ENCODE data around the gene EMX1.

EMX1 gene

GRCh38 chr2:72932045-72932740, 14.9 kb downstream of the EMX1 start:
- TF ChIP-seq FOXP2 (optimal IDR thresholded peaks at IDR 0.05; ENCODE audit: control extremely low read depth, extremely low read length, insufficient read depth) (no peak), EZH2 (IDR thresholded peaks at IDR 0.05) (no peak), POLR2AphosphoS5 (IDR thresholded peaks at IDR 0.05; ENCODE audit: borderline replicate concordance, low read depth, low read length) (no peak)
- Histone ChIP-seq H3K36me3 (ENCODE audit: insufficient read depth, low read length) (no peaks in the 10 kb centered on the region), H3K9ac (ENCODE audit: insufficient read length) (no peak overlapping the region), H3K4me3 (no peak overlapping the region), H3K9me3 (ENCODE audit: low read depth, low read length) (no peaks in the 10 kb centered on the region), H3K27ac (no peak overlapping the region)
- no peak for DNase-seq (ENCODE audit: low read depth, low spot score)

GRCh38 chr2:72932805-72933204, 15.5 kb downstream of the EMX1 start:
- no peak overlapping the region for H3K9ac ChIP-seq (ENCODE audit: insufficient read length)
- no peak for DNase-seq (ENCODE audit: low read depth, low spot score)
- no peak overlapping the region for H3K4me3 ChIP-seq
- no peaks in the 10 kb centered on the region for H3K36me3 ChIP-seq (ENCODE audit: insufficient read depth, low read length)
- no peaks in the 10 kb centered on the region for H3K9me3 ChIP-seq (ENCODE audit: low read depth, low read length)
- H3K27ac ChIP-seq = no peak overlapping the region
- TF ChIP-seq FOXP2 (optimal IDR thresholded peaks at IDR 0.05; ENCODE audit: control extremely low read depth, extremely low read length, insufficient read depth) (no peak), EZH2 (IDR thresholded peaks at IDR 0.05) (no peak), POLR2AphosphoS5 (IDR thresholded peaks at IDR 0.05; ENCODE audit: borderline replicate concordance, low read depth, low read length) (no peak)

DNA sequence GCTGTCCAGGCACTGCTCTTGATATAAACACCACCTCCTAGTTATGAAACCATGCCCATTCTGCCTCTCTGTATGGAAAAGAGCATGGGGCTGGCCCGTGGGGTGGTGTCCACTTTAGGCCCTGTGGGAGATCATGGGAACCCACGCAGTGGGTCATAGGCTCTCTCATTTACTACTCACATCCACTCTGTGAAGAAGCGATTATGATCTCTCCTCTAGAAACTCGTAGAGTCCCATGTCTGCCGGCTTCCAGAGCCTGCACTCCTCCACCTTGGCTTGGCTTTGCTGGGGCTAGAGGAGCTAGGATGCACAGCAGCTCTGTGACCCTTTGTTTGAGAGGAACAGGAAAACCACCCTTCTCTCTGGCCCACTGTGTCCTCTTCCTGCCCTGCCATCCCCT, 15.9 kb downstream of the EMX1 start:
- Histone ChIP-seq H3K9ac (ENCODE audit: insufficient read length) (no peak overlapping the region), H3K4me3 (no peak overlapping the region), H3K27ac (no peak overlapping the region), H3K36me3 (ENCODE audit: insufficient read depth, low read length) (no peaks in the 10 kb centered on the region), H3K9me3 (ENCODE audit: low read depth, low read length) (no peaks in the 10 kb centered on the region)
- TF ChIP-seq EZH2 (IDR thresholded peaks at IDR 0.05) (no peak), POLR2AphosphoS5 (IDR thresholded peaks at IDR 0.05; ENCODE audit: borderline replicate concordance, low read depth, low read length) (no peak), FOXP2 (optimal IDR thresholded peaks at IDR 0.05; ENCODE audit: control extremely low read depth, extremely low read length, insufficient read depth) (no peak)
- no peak for DNase-seq (ENCODE audit: low read depth, low spot score)

GRCh38 chr2:72933646-72934151, 16.4 kb downstream of the EMX1 start:
- no peaks in the 10 kb centered on the region for H3K9me3 ChIP-seq (ENCODE audit: low read depth, low read length)
- TF ChIP-seq POLR2AphosphoS5 (IDR thresholded peaks at IDR 0.05; ENCODE audit: borderline replicate concordance, low read depth, low read length) = no peak
- no peak for TF ChIP-seq FOXP2 (optimal IDR thresholded peaks at IDR 0.05; ENCODE audit: control extremely low read depth, extremely low read length, insufficient read depth)
- no peak for TF ChIP-seq EZH2 (IDR thresholded peaks at IDR 0.05)
- no peak for DNase-seq (ENCODE audit: low read depth, low spot score)

GRCh38 chr2:72934683-72935610, 17.6 kb downstream of the EMX1 start:
- Histone ChIP-seq H3K4me3 (no peak overlapping the region), H3K27ac (no peak overlapping the region), H3K36me3 (ENCODE audit: insufficient read depth, low read length) (no peaks in the 10 kb centered on the region), H3K9me3 (ENCODE audit: low read depth, low read length) (no peaks in the 10 kb centered on the region), H3K9ac (ENCODE audit: insufficient read length) (no peak overlapping the region)
- DNase-seq (ENCODE audit: low read depth, low spot score) = no peak
- no peak for TF ChIP-seq POLR2AphosphoS5 (IDR thresholded peaks at IDR 0.05; ENCODE audit: borderline replicate concordance, low read depth, low read length)
- TF ChIP-seq FOXP2 (optimal IDR thresholded peaks at IDR 0.05; ENCODE audit: control extremely low read depth, extremely low read length, insufficient read depth) = no peak
- no peak for TF ChIP-seq EZH2 (IDR thresholded peaks at IDR 0.05)

More at GRCh38 chr2:72933646-72934151, 16.4 kb downstream of the EMX1 start:
- no peak overlapping the region for H3K27ac ChIP-seq
- H3K4me3 ChIP-seq = no peak overlapping the region
- H3K9ac ChIP-seq (ENCODE audit: insufficient read length) = no peak overlapping the region
- H3K36me3 ChIP-seq (ENCODE audit: insufficient read depth, low read length) = no peaks in the 10 kb centered on the region

GRCh38 chr2:72935611-72935957, 18.3 kb downstream of the EMX1 start:
- Histone ChIP-seq H3K4me3 (no peak overlapping the region), H3K36me3 (ENCODE audit: insufficient read depth, low read length) (no peaks in the 10 kb centered on the region), H3K9ac (ENCODE audit: insufficient read length) (no peak overlapping the region), H3K9me3 (ENCODE audit: low read depth, low read length) (no peaks in the 10 kb centered on the region), H3K27ac (no peak overlapping the region)
- no peak for DNase-seq (ENCODE audit: low read depth, low spot score)
- TF ChIP-seq FOXP2 (optimal IDR thresholded peaks at IDR 0.05; ENCODE audit: control extremely low read depth, extremely low read length, insufficient read depth) (no peak), POLR2AphosphoS5 (IDR thresholded peaks at IDR 0.05; ENCODE audit: borderline replicate concordance, low read depth, low read length) (no peak), EZH2 (IDR thresholded peaks at IDR 0.05) (no peak)

- Histone ChIP-seq H3K9ac (ENCODE audit: insufficient read length) (no peak overlapping the region), H3K27ac (no peak overlapping the region), H3K9me3 (ENCODE audit: low read depth, low read length) (no peaks in the 10 kb centered on the region), H3K36me3 (ENCODE audit: insufficient read depth, low read length) (no peaks in the 10 kb centered on the region), H3K4me3 (no peak overlapping the region)
- DNase-seq (ENCODE audit: low read depth, low spot score) = no peak
- TF ChIP-seq POLR2AphosphoS5 (IDR thresholded peaks at IDR 0.05; ENCODE audit: borderline replicate concordance, low read depth, low read length) = no peak
- TF ChIP-seq FOXP2 (optimal IDR thresholded peaks at IDR 0.05; ENCODE audit: control extremely low read depth, extremely low read length, insufficient read depth) = no peak
- no peak for TF ChIP-seq EZH2 (IDR thresholded peaks at IDR 0.05)
These were observed 19.5 kb downstream of the EMX1 start for GRCh38 chr2:72936660-72937355.

GRCh38 chr2:72937356-72937669, 20.0 kb downstream of the EMX1 start:
- TF ChIP-seq FOXP2 (optimal IDR thresholded peaks at IDR 0.05; ENCODE audit: control extremely low read depth, extremely low read length, insufficient read depth) (no peak), POLR2AphosphoS5 (IDR thresholded peaks at IDR 0.05; ENCODE audit: borderline replicate concordance, low read depth, low read length) (no peak)
- Histone ChIP-seq H3K27ac (no peak overlapping the region), H3K4me3 (no peak overlapping the region), H3K9ac (ENCODE audit: insufficient read length) (no peak overlapping the region), H3K36me3 (ENCODE audit: insufficient read depth, low read length) (no peaks in the 10 kb centered on the region), H3K9me3 (ENCODE audit: low read depth, low read length) (no peaks in the 10 kb centered on the region)
- no peak for DNase-seq (ENCODE audit: low read depth, low spot score)

Measured in SK-N-MC (cell line).